Type B pancreatic cell (in vitro differentiated cells): Measurements from ENCODE around the gene IL1RAPL1. TPM values are rescaled to one million over a fixed set of nuclear protein-coding genes. Genes with fewer than 3 reads are reported as not detected.
"Not testable (repeated sequence)": the region's sequence is repeated elsewhere in the genome, so short reads cannot be mapped to it uniquely, and the experiment has no call there.

Experiments used
- DNase-seq: peaks from one replicate; pipeline ENCODE4 v3.0.0; 2021; ENCODE audit warnings: mixed read lengths; ENCODE audit not compliant: unreplicated experiment; ENCODE audit errors: extremely low spot score
- H3K27ac Mint-ChIP-seq: 2 replicates; pipeline ENCODE4 v1.8.0; 2021; ENCODE audit warnings: mild to moderate bottlenecking, mixed read lengths
- H3K27me3 Mint-ChIP-seq: 2 replicates; pipeline ENCODE4 v1.8.0; 2021; ENCODE audit warnings: mixed read lengths
- H3K36me3 Mint-ChIP-seq: 2 replicates; pipeline ENCODE4 v1.8.0; 2021; ENCODE audit warnings: mixed read lengths
- H3K4me1 Mint-ChIP-seq: one replicate; pipeline ENCODE4 v1.8.0; 2021; ENCODE audit warnings: mixed read lengths; ENCODE audit not compliant: unreplicated experiment
- H3K4me3 Mint-ChIP-seq: 2 replicates; pipeline ENCODE4 v1.8.0; 2021; ENCODE audit warnings: mild to moderate bottlenecking, mixed read lengths
- H3K9me3 Mint-ChIP-seq: 2 replicates; pipeline ENCODE4 v1.8.0; 2021; ENCODE audit warnings: mixed read lengths
- total RNA-seq: library from RNA; stranded (reverse); gene quantifications from 2 replicates; pipeline ENCODE4 v1.2.1, GENCODE V29; 2021; ENCODE audit warnings: low replicate concordance
- TF ChIP-seq, protein P1 (sequence below): fragments of 200-600 bp; sonication (generic); conservative IDR thresholded peaks from 2 replicates; pipeline ENCODE4 v1.5.0; 2021; ENCODE audit warnings: antibody characterized with exemption, mild to moderate bottlenecking

Gene IL1RAPL1
- total RNA-seq, 1 donor from 2014 or later = 2.6 TPM

DNA sequence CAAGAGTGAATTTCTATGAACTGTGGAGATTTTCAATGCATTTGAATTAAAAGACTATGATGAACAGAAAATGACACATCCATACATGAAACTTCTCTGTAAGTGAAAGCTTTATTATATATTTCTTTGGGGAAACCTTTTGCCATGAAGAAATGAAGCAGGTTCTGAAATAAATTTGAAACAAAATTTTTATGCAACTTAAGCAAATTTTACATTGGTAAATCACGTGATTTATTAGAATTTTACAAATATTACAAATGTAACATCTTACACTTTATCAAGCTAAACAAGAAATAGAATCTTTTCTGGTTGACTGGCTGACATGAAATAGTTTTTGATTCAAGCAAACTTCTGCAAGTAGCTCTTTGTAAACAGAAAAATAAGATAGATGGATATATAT lies 131.2 kb downstream of the IL1RAPL1 start:
- no peaks in the 10 kb centered on the region for H3K4me1 Mint-ChIP-seq
- no peaks in the 10 kb centered on the region for H3K9me3 Mint-ChIP-seq
- H3K4me3 Mint-ChIP-seq = no peak overlapping the region
- no peak overlapping the region for H3K27ac Mint-ChIP-seq
- no peaks in the 10 kb centered on the region for H3K27me3 Mint-ChIP-seq
- TF ChIP-seq, protein P1, sequence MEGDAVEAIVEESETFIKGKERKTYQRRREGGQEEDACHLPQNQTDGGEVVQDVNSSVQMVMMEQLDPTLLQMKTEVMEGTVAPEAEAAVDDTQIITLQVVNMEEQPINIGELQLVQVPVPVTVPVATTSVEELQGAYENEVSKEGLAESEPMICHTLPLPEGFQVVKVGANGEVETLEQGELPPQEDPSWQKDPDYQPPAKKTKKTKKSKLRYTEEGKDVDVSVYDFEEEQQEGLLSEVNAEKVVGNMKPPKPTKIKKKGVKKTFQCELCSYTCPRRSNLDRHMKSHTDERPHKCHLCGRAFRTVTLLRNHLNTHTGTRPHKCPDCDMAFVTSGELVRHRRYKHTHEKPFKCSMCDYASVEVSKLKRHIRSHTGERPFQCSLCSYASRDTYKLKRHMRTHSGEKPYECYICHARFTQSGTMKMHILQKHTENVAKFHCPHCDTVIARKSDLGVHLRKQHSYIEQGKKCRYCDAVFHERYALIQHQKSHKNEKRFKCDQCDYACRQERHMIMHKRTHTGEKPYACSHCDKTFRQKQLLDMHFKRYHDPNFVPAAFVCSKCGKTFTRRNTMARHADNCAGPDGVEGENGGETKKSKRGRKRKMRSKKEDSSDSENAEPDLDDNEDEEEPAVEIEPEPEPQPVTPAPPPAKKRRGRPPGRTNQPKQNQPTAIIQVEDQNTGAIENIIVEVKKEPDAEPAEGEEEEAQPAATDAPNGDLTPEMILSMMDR = no peak
- DNase-seq = no peak
- no peaks in the 10 kb centered on the region for H3K36me3 Mint-ChIP-seq

DNA sequence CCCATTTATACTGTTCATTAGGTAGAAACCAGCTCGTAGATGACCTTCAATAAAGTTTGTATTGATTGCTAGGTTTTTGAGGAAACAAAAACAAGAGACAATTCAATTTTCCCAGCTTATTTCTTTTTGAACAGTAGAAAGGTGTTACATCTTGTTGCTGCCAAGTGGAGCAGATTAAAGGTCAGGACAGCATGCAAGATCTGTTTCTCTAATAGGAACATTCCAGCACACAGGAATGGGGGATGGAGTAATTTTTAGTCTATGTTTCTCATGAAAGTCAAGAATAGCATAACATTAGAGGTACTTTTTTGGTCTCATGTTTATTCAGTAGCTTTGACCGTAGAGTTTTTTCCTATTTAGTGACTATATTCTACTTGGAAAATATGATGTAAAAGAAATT lies 132.4 kb downstream of the IL1RAPL1 start:
- Mint-ChIP-seq H3K36me3 (no peaks in the 10 kb centered on the region), H3K9me3 (no peaks in the 10 kb centered on the region), H3K27me3 (no peaks in the 10 kb centered on the region), H3K27ac (no peak overlapping the region), H3K4me3 (no peak overlapping the region), H3K4me1 (no peaks in the 10 kb centered on the region)
- TF ChIP-seq, protein P1 = no peak
- no peak for DNase-seq

DNA sequence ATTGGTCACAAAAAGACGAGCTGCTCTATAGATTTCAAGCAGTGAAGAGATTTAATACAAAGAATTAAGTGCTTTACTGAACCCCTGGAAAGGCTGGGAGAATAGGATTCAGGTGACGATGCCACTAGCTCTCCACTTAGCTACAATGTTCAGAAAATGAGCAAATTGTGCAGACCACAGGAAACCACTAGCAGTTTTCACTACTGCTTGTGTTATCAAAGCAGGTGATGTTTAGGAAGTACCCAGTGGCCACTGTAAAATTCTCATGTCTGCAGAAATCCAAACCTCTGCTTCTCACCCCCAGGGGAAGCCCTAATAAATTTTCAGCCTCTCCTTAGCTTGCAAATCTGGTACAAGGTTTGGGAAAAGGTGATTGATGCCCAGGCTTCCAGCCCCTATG lies 165.1 kb downstream of the IL1RAPL1 start:
- Mint-ChIP-seq H3K27ac (no peak overlapping the region), H3K4me1 (no peaks in the 10 kb centered on the region), H3K36me3 (no peaks in the 10 kb centered on the region), H3K9me3 (no peaks in the 10 kb centered on the region), H3K4me3 (no peak overlapping the region), H3K27me3 (no peaks in the 10 kb centered on the region)
- DNase-seq = no peak
- TF ChIP-seq, protein P1 = no peak

DNA sequence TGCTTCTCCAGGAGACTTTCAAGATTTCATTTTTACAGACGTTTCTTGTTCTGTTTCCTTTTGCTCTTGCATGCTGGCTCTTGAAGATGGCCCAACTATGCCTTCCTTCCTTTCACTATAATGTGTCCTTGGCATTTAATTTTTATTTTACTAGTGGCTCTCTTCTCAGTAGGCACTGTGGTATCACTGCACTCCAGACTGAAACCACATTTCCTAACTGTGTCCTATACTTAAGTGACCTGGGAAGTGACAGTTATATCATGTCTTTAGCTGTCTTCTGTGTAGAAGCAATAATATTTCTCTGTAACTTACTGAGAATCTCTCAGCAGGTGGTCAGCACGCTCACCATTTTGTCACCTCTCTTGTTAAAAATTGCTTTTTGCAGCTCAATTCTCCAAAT lies 168.9 kb downstream of the IL1RAPL1 start:
- Mint-ChIP-seq H3K27me3 (no peaks in the 10 kb centered on the region), H3K4me1 (no peaks in the 10 kb centered on the region), H3K4me3 (no peak overlapping the region), H3K36me3 (no peaks in the 10 kb centered on the region), H3K9me3 (no peaks in the 10 kb centered on the region), H3K27ac (no peak overlapping the region)
- DNase-seq = no peak
- TF ChIP-seq, protein P1 = no peak

DNA sequence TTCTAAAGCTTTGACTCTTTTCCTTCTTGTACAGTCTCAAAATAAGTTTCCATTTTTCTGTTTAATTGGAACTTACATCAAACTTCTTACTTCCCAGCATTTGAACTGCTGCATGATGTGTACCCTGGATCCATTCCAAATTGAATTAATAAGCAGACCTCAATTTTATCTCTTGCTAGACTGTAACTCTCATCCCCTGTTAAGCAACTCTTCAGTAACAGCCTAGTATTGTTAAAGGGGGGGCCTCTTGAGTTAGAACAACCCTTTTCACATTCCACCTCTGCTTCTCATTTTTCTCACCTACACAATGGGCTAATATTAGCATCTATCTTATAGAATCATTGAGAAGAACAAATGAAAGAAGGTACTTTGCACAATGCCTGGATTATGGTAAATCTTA lies 169.4 kb downstream of the IL1RAPL1 start:
- DNase-seq = no peak
- H3K4me3 Mint-ChIP-seq = no peak overlapping the region
- H3K27ac Mint-ChIP-seq = no peak overlapping the region
- TF ChIP-seq, protein P1 = no peak
- no peaks in the 10 kb centered on the region for H3K9me3 Mint-ChIP-seq
- H3K36me3 Mint-ChIP-seq = no peaks in the 10 kb centered on the region
- H3K4me1 Mint-ChIP-seq = no peaks in the 10 kb centered on the region
- H3K27me3 Mint-ChIP-seq = no peaks in the 10 kb centered on the region

DNA sequence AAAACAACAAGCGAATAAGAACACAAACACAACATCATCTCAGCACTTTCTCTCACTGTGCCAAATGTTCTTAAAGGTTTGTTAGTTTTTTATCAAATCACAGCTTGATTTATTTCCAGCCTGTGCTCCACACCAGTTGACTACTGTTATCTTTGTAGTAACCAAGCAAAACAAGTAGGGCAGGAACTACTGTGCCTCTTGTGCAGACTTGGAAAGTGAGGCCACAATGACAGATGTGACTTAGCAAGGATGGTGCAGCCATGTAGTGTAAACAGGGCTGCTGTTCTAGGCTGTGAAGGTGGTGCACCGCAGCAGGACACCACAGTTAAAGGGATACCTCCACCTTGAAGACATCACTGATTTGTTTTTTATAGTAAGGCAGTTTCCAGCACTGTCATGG lies 170.0 kb downstream of the IL1RAPL1 start:
- Mint-ChIP-seq H3K4me3 (no peak overlapping the region), H3K9me3 (no peaks in the 10 kb centered on the region), H3K4me1 (no peaks in the 10 kb centered on the region), H3K36me3 (no peaks in the 10 kb centered on the region), H3K27ac (no peak overlapping the region), H3K27me3 (no peaks in the 10 kb centered on the region)
- DNase-seq = no peak
- TF ChIP-seq, protein P1 = no peak

DNA sequence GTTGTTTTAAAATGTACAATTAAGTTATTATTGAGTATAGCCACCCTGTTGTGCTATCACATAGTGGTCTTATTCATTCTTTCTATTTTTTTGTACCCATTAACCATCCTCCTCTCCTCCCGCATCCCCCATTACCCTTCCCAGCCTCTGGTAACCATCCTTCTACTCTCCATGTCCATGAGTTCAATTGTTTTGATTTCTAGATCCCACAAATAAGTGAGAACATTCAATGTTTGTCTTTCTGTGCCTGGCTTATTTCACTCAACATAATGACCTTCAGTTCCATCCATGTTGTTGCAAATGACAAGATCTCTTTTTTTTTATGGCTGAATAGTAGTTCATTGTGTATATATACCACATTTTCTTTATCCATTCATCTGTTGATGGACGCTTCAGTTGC lies 179.3 kb downstream of the IL1RAPL1 start:
- H3K4me3 Mint-ChIP-seq, H3K27ac Mint-ChIP-seq, H3K4me1 Mint-ChIP-seq, DNase-seq, H3K9me3 Mint-ChIP-seq, H3K27me3 Mint-ChIP-seq, H3K36me3 Mint-ChIP-seq: not testable (repeated sequence)
